Measurements from ENCODE around the gene RABGAP1L.
"Not testable (repeated sequence)": the region's sequence is repeated elsewhere in the genome, so short reads cannot be mapped to it uniquely, and the experiment has no call there.

Gene RABGAP1L

DNA sequence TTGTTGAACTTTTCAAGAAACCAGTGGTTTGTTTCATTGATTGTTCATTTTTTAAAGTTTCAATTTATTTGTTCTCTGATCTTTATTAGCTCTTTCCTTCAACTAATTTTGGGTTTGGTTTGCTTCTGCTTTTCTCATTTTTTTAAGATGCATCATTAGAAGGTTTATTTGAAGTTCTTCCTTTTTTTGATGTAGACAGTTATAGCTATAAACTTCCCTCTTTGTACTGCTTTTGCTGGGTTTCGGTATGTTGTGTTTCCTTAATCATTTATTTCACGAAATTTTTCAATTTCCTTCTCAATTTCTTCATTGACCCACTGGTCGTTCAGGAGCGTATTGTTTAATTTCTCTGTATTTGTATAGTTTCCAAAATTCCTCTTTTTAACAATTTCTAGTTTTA lies 155.1 kb downstream of the RABGAP1L start:
- no peak for FAIRE-seq

DNA sequence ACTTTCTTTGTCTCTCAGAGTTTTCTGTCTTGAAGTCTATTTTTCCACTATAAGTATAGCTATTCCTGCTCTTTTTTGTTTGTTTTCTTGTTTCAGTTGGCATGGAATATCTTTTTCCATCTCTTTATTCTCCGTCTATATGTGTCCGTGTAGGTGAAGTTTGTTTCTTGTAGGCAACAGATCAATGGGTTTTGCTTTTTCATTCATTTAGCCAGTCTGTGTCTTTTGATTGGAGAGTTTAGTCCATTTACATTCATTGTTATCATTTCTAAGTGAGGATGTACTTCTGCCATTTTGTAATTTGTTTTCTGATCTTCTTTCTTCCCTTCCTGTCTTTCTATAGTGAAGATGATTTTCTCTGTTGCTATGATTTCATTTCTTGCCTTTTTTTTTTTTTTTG lies 155.9 kb downstream of the RABGAP1L start:
- no peak for FAIRE-seq

DNA sequence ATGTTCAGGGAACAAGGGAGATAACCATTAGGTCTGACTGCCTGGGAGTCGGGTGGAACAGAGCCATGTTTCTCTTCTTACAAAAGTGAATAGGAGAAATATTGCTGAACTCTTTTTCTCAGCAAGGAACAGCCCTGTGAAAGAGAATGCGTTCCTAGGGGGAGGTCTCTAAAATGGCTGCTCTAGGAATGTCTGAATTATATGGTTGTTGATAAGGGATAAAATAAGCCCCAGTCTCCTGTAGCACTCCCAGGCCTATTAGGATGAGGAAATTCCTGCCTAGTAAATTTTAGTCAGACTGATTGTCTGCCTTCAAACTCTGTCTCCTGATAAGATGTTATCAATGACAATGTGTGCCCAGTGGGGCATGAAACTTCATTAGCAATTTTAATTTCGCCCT lies 161.6 kb downstream of the RABGAP1L start:
- not testable (repeated sequence) for FAIRE-seq

DNA sequence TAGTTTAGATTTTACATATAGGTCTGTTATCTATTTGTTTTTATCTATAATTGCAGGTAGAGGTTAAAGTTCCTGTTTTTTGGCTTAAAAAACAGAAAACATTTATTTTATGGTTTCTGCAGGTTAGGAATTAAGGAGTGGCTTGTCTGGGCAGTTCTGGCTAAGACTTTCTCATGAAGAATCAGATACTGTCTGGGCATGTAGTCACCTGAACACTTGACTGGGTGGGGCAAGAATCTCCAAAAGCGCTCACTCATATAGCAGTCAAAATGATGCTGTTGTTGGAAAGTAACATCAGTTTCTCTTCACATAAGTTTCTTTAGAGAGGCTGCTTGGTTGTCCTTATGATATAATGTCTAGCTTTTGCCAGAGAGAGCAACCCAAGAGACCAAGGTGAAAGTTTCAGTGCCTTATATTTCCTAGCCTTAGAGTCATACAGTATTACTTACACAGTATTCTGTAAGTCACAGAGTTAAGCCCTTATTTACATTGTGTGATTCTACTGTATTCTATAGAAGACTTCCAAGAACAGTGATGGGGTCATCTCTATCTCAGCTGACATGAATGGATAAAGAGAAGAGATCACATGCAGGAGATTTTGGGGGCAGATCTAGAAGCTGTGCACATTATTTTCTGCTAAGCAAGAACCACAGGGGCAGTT lies 163.0 kb downstream of the RABGAP1L start:
- FAIRE-seq: no peak

DNA sequence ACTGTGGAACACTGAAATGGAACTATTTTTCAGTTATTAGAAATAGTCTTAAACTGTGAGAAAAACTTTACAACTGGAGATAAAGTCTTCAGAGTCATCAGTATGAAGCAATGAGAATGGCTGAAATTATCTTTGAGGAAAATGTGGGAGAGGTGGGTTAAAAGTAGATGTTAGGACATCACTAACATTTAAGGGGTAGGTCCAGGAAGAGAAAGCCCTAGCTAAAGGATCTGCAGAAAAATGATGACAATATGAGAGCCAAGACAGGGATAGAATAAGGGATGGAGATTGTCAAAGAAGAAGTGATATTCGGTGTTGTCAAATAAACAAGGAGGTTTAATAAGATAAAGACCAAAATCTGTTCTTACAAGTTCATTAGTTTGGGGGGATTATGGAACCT lies 165.2 kb downstream of the RABGAP1L start:
- no peak for FAIRE-seq

DNA sequence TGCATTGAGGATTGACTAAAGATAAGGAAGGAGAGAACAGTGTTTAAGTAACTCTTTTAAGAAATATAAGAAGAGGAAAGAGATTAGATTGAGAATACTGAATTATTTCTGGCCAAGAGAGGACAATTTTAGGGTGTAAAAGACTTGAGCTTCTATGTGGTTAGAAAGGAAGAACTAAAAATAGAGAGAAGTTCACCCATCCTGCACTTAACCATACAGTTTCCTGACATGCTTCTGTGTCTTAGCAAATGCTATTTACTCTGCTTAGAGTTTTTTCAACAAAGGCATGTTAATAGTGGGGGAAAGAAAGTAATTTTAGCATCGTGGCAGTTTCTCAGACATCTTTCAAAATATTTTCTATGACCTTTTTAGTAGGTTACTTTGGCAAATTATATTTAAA lies 165.6 kb downstream of the RABGAP1L start:
- no peak for FAIRE-seq

DNA sequence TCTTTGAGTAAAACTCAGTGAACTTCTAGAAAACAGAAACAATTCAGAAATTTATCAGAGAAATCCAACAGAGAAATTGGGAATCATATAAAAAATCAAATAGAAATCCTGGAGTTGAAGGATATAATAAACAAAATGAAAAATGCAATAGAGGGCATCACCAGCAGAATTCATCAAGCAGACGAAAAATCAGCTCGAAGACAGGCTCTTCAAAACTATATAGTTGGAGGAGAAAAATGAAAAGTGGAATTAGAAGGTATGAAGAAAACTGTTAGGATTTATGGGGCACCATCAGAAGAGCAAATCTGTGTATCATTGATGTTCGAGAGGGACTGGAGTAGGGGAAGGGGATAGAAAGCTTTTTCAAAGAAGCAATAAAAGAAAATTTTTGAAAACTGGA lies 167.0 kb downstream of the RABGAP1L start:
- FAIRE-seq: no peak

GRCh38 chr1:174333437-174333836 lies 174.1 kb downstream of the RABGAP1L start:
- FAIRE-seq: no peak

DNA sequence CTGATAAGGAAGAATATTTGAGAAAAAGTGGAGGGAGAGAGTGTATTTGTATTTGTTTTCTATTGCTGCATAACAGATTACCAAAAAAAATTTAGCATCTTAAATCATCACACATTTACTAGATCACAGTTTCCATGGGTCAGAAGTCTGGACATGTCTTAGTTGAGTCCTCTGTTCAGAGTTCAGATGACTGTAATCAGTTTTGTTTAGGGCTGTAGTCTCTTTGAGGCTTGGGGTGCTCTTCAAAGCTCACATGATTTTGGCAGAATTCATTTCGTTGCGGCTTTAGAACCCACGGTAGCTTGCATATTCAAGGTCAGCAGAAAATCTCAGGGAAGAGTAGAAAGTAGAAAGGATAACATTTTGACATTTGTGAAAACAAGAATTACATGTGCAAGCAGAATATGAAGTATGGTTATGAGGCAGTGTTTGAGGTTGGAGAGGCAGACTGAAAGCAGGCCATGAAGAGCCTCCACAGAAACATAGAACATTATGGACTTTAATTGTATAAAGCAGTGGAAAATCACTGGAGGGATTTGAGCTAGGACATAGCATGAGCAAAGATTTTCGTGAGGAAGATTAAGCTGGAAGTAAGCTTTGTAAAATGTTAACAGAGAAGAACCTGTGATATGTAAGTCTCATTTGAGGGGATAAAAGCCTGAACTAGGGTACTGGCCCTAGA lies 177.8 kb downstream of the RABGAP1L start:
- FAIRE-seq: no peak

- not testable (repeated sequence) for FAIRE-seq
Measured at GRCh38 chr1:174340404-174340803, 181.1 kb downstream of the RABGAP1L start.

DNA sequence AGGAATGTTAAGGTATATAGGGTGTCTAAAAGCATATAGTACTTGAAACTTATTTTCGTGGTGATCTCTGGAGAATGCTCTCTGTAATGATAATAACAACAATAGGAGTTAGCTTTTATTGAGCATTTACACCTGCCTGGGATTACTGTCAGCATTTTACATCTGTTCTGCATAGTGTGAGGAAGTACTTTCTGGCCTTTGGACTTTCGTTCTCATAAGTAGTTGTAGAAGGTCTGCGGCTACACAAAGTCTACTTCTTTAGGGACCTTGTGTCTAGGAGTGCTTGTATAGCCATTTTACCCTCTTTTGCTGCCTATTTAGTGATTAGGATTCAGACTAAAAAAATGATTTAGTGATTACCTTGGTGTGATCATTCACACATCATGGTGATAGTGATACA lies 184.8 kb downstream of the RABGAP1L start:
- no peak for FAIRE-seq

- no peak for FAIRE-seq
Measured at GRCh38 chr1:174352117-174352516, 192.8 kb downstream of the RABGAP1L start.

GRCh38 chr1:174352883-174353608 lies 193.7 kb downstream of the RABGAP1L start:
- no peak for FAIRE-seq

- no peak for FAIRE-seq
Measured at GRCh38 chr1:174358344-174358743, 199.0 kb downstream of the RABGAP1L start.

- FAIRE-seq: no peak
Measured at GRCh38 chr1:174358786-174359453, 199.6 kb downstream of the RABGAP1L start.

- FAIRE-seq: no peak
Measured at GRCh38 chr1:174359454-174359805, 200.1 kb downstream of the RABGAP1L start.

- no peak for FAIRE-seq
Measured at GRCh38 chr1:174364996-174365736, 205.8 kb downstream of the RABGAP1L start.

GRCh38 chr1:174366946-174367345 lies 207.6 kb downstream of the RABGAP1L start:
- FAIRE-seq: no peak

DNA sequence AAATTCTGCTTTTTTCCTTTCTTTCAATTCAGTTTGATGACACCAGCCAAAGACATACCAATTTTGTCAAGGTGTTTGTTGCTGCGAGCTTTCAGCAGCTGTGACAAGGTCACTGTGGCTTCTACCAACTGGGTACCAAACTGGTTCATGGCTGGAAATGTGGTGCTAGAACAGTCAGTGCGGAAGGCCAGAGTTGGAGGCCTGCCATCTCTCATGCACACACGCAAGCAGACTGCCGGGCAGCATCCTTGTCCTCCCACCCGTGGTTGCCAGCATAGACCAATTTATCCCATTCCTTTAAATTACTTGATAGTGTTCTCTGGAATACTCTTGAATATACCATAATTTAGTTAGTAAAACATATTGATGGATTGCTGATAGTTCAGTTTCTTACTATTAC lies 208.6 kb downstream of the RABGAP1L start:
- no peak for FAIRE-seq

GRCh38 chr1:174376030-174376429 lies 216.7 kb downstream of the RABGAP1L start:
- FAIRE-seq: no peak

GRCh38 chr1:174391716-174392115 lies 232.4 kb downstream of the RABGAP1L start:
- no peak for FAIRE-seq

- no peak for FAIRE-seq
Measured at GRCh38 chr1:174393885-174394284, 234.6 kb downstream of the RABGAP1L start.

GRCh38 chr1:174397261-174397660 lies 237.9 kb downstream of the RABGAP1L start:
- no peak for FAIRE-seq

Data from islet of Langerhans (tissue), 1 donor.